ENCODE data around the gene FYB2. TPM values are rescaled to one million over a fixed set of nuclear protein-coding genes. Genes with fewer than 3 reads are reported as not detected.

Gene FYB2
- total RNA-seq, 1 donor from 2014 or later: 0.14 TPM

DNA sequence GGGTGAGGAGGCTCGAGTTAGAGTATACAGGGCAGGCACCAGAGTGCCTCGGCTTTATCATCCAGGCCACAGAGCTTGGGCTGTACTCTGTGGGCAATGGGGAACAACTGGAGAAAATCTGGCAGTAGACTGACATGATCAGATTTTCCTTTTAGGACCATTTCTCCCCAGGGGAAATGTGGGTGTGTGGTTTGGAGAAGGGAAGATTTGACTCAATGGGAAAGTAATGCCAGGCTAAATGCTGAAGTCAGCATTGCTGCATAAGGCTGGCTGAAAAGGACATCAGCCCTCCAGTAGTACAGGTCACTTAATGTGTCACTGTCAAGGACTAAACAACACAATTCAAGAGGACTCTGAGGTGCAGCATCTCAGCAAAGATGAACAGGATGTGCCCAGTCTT lies 5.0 kb downstream of the FYB2 start:
- H3K27ac Mint-ChIP-seq (ENCODE audit: unreplicated experiment): no peak overlapping the region
- H3K4me1 Mint-ChIP-seq (ENCODE audit: low read depth, unreplicated experiment): peaks cover 11% of the 10 kb centered on the region
- peaks cover 19% of the 10 kb centered on the region for H3K27me3 Mint-ChIP-seq (ENCODE audit: low read depth, unreplicated experiment)

DNA sequence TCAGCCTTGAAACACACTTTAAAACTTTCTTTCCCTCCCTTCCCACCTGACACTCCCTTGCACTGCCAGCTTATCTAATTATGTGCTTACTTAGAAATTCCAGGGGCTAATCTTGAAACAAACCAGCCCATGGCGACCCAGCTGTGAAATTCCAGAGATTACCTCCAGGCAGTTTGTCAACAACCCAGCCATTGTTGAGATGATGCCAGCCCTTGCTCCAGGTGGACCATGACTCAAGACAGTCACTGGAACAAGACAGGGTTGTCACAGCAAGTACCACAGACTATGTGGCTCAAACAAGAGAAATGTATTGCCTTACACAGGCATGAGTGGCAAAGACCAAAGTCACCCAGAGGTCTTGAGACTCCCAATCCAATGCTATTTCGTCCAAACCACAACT lies 7.9 kb downstream of the FYB2 start:
- Mint-ChIP-seq H3K36me3 (ENCODE audit: low read depth, unreplicated experiment) (no peaks in the 10 kb centered on the region), H3K4me1 (ENCODE audit: low read depth, unreplicated experiment) (no peaks in the 10 kb centered on the region), H3K27ac (ENCODE audit: unreplicated experiment) (no peak overlapping the region), H3K4me3 (ENCODE audit: unreplicated experiment) (no peak overlapping the region), H3K27me3 (ENCODE audit: low read depth, unreplicated experiment) (peaks cover 10% of the 10 kb centered on the region), H3K9me3 (ENCODE audit: unreplicated experiment) (peaks cover 5% of the 10 kb centered on the region)
- Histone ChIP-seq H3K79me2 (ENCODE audit: insufficient read depth, low read length) (no peaks in the 10 kb centered on the region), H3K4me2 (ENCODE audit: low read length) (no peak overlapping the region), H4K20me1 (ENCODE audit: insufficient read depth, low read length) (no peaks in the 10 kb centered on the region), H3K27me3 (ENCODE audit: insufficient read depth, low read length) (no peaks in the 10 kb centered on the region), H3K9me3 (ENCODE audit: insufficient read depth, low read depth, low read length) (no peaks in the 10 kb centered on the region), H3K27ac (ENCODE audit: low read depth, low read length) (no peak overlapping the region), H3K4me1 (ENCODE audit: insufficient read depth, low read length) (no peaks in the 10 kb centered on the region), H3K4me3 (ENCODE audit: insufficient read depth, low read depth, low read length) (no peak overlapping the region), H3K9ac (ENCODE audit: low read length) (no peak overlapping the region), H2AFZ (ENCODE audit: low read depth, low read length) (no peak overlapping the region), H3K36me3 (ENCODE audit: insufficient read depth, low read length) (no peaks in the 10 kb centered on the region)
- no peak for FAIRE-seq
- no peak for TF ChIP-seq EZH2 (IDR thresholded peaks at IDR 0.05; ENCODE audit: insufficient read depth, low read length)
- TF ChIP-seq, protein P1, sequence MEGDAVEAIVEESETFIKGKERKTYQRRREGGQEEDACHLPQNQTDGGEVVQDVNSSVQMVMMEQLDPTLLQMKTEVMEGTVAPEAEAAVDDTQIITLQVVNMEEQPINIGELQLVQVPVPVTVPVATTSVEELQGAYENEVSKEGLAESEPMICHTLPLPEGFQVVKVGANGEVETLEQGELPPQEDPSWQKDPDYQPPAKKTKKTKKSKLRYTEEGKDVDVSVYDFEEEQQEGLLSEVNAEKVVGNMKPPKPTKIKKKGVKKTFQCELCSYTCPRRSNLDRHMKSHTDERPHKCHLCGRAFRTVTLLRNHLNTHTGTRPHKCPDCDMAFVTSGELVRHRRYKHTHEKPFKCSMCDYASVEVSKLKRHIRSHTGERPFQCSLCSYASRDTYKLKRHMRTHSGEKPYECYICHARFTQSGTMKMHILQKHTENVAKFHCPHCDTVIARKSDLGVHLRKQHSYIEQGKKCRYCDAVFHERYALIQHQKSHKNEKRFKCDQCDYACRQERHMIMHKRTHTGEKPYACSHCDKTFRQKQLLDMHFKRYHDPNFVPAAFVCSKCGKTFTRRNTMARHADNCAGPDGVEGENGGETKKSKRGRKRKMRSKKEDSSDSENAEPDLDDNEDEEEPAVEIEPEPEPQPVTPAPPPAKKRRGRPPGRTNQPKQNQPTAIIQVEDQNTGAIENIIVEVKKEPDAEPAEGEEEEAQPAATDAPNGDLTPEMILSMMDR (IDR thresholded peaks at IDR 0.05; ENCODE audit: insufficient read depth, low read depth, low read length): no peak
- DNase-seq (ENCODE audit: low read depth): no peak

More for the DNA sequence above, 5.0 kb downstream of the FYB2 start:
- H3K27me3 ChIP-seq (ENCODE audit: insufficient read depth, low read length): no peaks in the 10 kb centered on the region
- H3K9ac ChIP-seq (ENCODE audit: low read length): no peak overlapping the region
- Mint-ChIP-seq H3K4me3 (ENCODE audit: unreplicated experiment) (no peak overlapping the region), H3K9me3 (ENCODE audit: unreplicated experiment) (peaks cover 9% of the 10 kb centered on the region), H3K36me3 (ENCODE audit: low read depth, unreplicated experiment) (no peaks in the 10 kb centered on the region)
- H3K4me2 ChIP-seq (ENCODE audit: low read length): no peak overlapping the region
- no peak for DNase-seq (ENCODE audit: low read depth)
- no peaks in the 10 kb centered on the region for H3K36me3 ChIP-seq (ENCODE audit: insufficient read depth, low read length)
- no peak overlapping the region for H3K27ac ChIP-seq (ENCODE audit: low read depth, low read length)
- H3K4me1 ChIP-seq (ENCODE audit: insufficient read depth, low read length): no peaks in the 10 kb centered on the region
- no peaks in the 10 kb centered on the region for H4K20me1 ChIP-seq (ENCODE audit: insufficient read depth, low read length)
- H3K4me3 ChIP-seq (ENCODE audit: insufficient read depth, low read depth, low read length): no peak overlapping the region
- H3K79me2 ChIP-seq (ENCODE audit: insufficient read depth, low read length): no peaks in the 10 kb centered on the region
- H3K9me3 ChIP-seq (ENCODE audit: insufficient read depth, low read depth, low read length): no peaks in the 10 kb centered on the region
- TF ChIP-seq, protein P1 (IDR thresholded peaks at IDR 0.05; ENCODE audit: insufficient read depth, low read depth, low read length): no peak
- TF ChIP-seq EZH2 (IDR thresholded peaks at IDR 0.05; ENCODE audit: insufficient read depth, low read length): no peak
- no peak overlapping the region for H2AFZ ChIP-seq (ENCODE audit: low read depth, low read length)
- FAIRE-seq: no peak

DNA sequence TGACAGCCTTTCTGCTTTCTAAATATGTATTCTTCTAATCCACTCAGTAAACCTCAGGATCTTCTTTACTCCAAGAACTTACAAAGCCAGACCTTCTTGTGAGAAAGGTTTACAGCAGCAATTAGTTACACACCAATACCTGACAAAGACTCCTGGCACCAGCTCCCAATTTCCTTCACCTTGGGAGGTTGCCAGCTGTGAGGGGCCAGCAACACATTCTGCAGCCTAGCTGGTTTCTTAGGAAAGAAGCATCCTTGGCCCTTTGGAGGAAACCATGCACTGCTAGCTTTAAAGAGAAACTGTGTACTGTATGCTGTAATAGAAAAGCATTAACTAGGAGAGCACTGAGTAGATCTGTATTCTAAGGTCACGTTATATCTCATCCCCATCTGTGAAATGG lies 10.8 kb downstream of the FYB2 start:
- H3K36me3 ChIP-seq (ENCODE audit: insufficient read depth, low read length): no peaks in the 10 kb centered on the region
- H3K9me3 Mint-ChIP-seq (ENCODE audit: unreplicated experiment): peaks cover 3% of the 10 kb centered on the region
- no peak overlapping the region for H3K27ac ChIP-seq (ENCODE audit: low read depth, low read length)
- TF ChIP-seq, protein P1 (IDR thresholded peaks at IDR 0.05; ENCODE audit: insufficient read depth, low read depth, low read length): no peak
- no peak for TF ChIP-seq EZH2 (IDR thresholded peaks at IDR 0.05; ENCODE audit: insufficient read depth, low read length)
- no peaks in the 10 kb centered on the region for H3K9me3 ChIP-seq (ENCODE audit: insufficient read depth, low read depth, low read length)
- no peak overlapping the region for H3K4me2 ChIP-seq (ENCODE audit: low read length)
- FAIRE-seq (no peak), DNase-seq (ENCODE audit: low read depth) (no peak)
- H3K4me3 Mint-ChIP-seq (ENCODE audit: unreplicated experiment): no peak overlapping the region
- H3K27me3 ChIP-seq (ENCODE audit: insufficient read depth, low read length): no peaks in the 10 kb centered on the region
- no peak overlapping the region for H3K9ac ChIP-seq (ENCODE audit: low read length)
- H3K4me1 Mint-ChIP-seq (ENCODE audit: low read depth, unreplicated experiment): no peaks in the 10 kb centered on the region
- peaks cover 7% of the 10 kb centered on the region for H3K27me3 Mint-ChIP-seq (ENCODE audit: low read depth, unreplicated experiment)
- H3K4me3 ChIP-seq (ENCODE audit: insufficient read depth, low read depth, low read length): no peak overlapping the region
- no peaks in the 10 kb centered on the region for H3K4me1 ChIP-seq (ENCODE audit: insufficient read depth, low read length)
- H3K79me2 ChIP-seq (ENCODE audit: insufficient read depth, low read length): no peaks in the 10 kb centered on the region
- no peaks in the 10 kb centered on the region for H3K36me3 Mint-ChIP-seq (ENCODE audit: low read depth, unreplicated experiment)
- no peaks in the 10 kb centered on the region for H4K20me1 ChIP-seq (ENCODE audit: insufficient read depth, low read length)
- H3K27ac Mint-ChIP-seq (ENCODE audit: unreplicated experiment): no peak overlapping the region
- H2AFZ ChIP-seq (ENCODE audit: low read depth, low read length): no peak overlapping the region
